ENCODE data around the gene RAB18.

DNA sequence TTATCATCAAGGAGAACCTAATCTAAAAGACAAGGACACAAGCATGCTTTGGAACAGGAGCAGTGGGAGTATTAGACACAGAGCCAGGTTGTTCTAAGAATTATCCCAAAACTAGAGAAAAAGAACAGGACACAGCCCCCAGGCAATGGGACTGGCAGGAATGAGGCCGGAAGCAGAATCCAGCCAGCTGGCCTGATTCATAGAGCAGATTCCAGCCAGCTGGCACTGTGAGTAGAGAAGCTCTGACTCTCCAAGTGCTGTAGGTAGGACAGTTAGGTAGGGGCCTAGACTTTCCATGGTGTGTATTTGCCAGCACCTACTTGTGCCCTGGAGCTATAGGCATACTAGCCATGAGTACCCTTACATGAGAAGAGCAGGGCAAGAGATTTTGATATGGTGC lies 13.3 kb upstream of the RAB18 start:
- no peak for TF ChIP-seq CTCF (conservative IDR thresholded peaks at IDR 0.05; ENCODE audit: low read depth in 2 of 2)
- no peak for TF ChIP-seq ZNF114 (CRISPR knock-in tag; IDR thresholded peaks at IDR 0.05)
- TF ChIP-seq POLR2AphosphoS5 (IDR thresholded peaks at IDR 0.05; ENCODE audit: low read depth) = no peak
- TF ChIP-seq EZH2phosphoT487 (IDR thresholded peaks at IDR 0.05; ENCODE audit: unreplicated experiment) = no peak
- TF ChIP-seq NANOG (IDR thresholded peaks at IDR 0.05; ENCODE audit: borderline replicate concordance) = no peak
- TF ChIP-seq EZH2 (IDR thresholded peaks at IDR 0.05; ENCODE audit: low read depth, unreplicated experiment) = no peak
